Stomach smooth muscle (tissue), 2 donors: ENCODE data around the gene TMEM267.
"Not testable (repeated sequence)": the region's sequence is repeated elsewhere in the genome, so short reads cannot be mapped to it uniquely, and the experiment has no call there.

Experiments
- H3K27ac ChIP-seq: one replicate; pipeline ENCODE4 v1.7.0; 2013; ENCODE audit warnings: mild to moderate bottlenecking, low read length, inconsistent platforms
- H3K27me3 ChIP-seq, 2 donors: one replicate each; pipeline ENCODE4 v1.7.0; 2013; ENCODE audit warnings: low read length in 2 of 2; ENCODE audit not compliant: insufficient read depth in 2 of 2, control insufficient read depth in 1 of 2
- H3K36me3 ChIP-seq, 2 donors: one replicate each; pipeline ENCODE4 v1.7.0; 2013; ENCODE audit warnings: low read length in 2 of 2; ENCODE audit not compliant: control insufficient read depth in 2 of 2, insufficient read depth in 2 of 2
- H3K4me1 ChIP-seq: one replicate; pipeline ENCODE4 v1.7.0; 2013; ENCODE audit warnings: low read length; ENCODE audit not compliant: control insufficient read depth, insufficient read depth
- H3K4me3 ChIP-seq, 2 donors: one replicate each; pipeline ENCODE4 v1.7.0; 2013; ENCODE audit warnings: low read length in 2 of 2
- H3K9ac ChIP-seq, 2 donors: one replicate each; pipeline ENCODE4 v1.7.0; 2013; ENCODE audit warnings: low read length in 2 of 2, mild to moderate bottlenecking in 1 of 2
- H3K9me3 ChIP-seq, 2 donors: one replicate each; pipeline ENCODE4 v1.7.0; 2013; ENCODE audit warnings: low read length in 2 of 2; ENCODE audit not compliant: control insufficient read depth in 2 of 2
- donor health status: healthy.
- donor health status: Pancreatic carcinoma.

TMEM267 gene

DNA sequence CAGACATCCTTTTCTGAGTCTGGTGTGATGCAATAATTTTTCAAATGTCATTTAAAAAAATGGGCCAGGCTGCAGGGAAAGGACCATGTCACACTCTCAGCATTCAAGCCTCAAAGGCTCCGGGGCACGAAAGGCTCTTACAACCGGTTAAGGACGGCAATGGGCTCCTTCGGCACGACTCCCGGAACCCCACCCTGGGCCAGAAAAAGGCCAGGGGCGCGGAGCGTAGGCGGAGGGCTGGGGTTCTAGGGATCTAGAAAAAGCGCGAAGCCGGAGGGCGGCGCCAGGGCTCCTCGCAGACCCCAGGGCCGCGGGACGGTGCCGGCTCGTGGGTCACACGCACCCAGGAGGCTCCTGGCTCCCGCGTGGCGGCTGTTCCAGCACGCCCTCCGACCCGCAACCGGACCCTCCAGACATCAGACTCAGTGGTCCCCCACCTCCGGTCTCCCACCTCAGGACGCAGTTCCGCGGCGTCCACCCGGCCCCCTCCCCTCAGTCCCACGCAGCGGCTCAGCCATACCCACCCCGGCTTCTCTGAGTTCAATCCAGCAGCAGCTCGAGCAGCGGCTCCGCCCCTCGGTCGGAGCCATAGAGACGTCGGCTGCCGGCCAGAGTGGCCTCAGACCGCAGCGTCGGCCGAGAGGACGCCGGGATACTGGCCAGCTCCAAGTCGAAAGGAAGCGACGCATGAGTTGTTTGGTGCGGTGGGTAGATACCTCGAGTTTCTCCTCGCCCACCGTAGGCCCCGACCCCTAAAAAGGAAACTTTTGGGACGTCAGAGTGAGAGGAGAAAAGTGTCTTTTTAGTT is at the start of gene TMEM267:
TSS of gene TMEM267 (minus strand) at position 568 of the 808 bp plus-strand sequence. CDS start 29,896 bp downstream, outside the sequence.
- no peaks in the 10 kb centered on the region for H3K36me3 ChIP-seq
- no peaks in the 10 kb centered on the region for H3K9me3 ChIP-seq
- peak within 1 kb of the TSS; percentile 98 for H3K27ac ChIP-seq
- peaks cover 14% of the 10 kb centered on the region for H3K4me1 ChIP-seq
- H3K27me3 ChIP-seq = no peaks in the 10 kb centered on the region
- peak within 1 kb of the TSS; percentile 97 to 98 for H3K9ac ChIP-seq
- H3K4me3 ChIP-seq = peak within 1 kb of the TSS; percentile 87 to 90

- Histone ChIP-seq H3K36me3 (peaks cover 28 to 54% of the 10 kb centered on the region in 2 donors), H3K9ac (no peak overlapping the region), H3K4me3 (no peak overlapping the region), H3K27ac (no peak overlapping the region), H3K9me3 (no peaks in the 10 kb centered on the region), H3K4me1 (no peaks in the 10 kb centered on the region), H3K27me3 (no peaks in the 10 kb centered on the region)
These were observed 47.0 kb upstream of the TMEM267 start for GRCh38 chr5:43530648-43531047.

GRCh38 chr5:43523662-43524072 is 40.0 kb upstream of the TMEM267 start:
- Histone ChIP-seq H3K9me3 (no peaks in the 10 kb centered on the region), H3K9ac (no peak overlapping the region), H3K36me3 (peaks cover 13 to 20% of the 10 kb centered on the region in 2 donors), H3K4me1 (no peaks in the 10 kb centered on the region), H3K27ac (no peak overlapping the region), H3K27me3 (no peaks in the 10 kb centered on the region), H3K4me3 (no peak overlapping the region)

GRCh38 chr5:43520615-43521014 is 37.0 kb upstream of the TMEM267 start:
- no peaks in the 10 kb centered on the region for H3K27me3 ChIP-seq
- H3K4me3 ChIP-seq = no peak overlapping the region
- no peaks in the 10 kb centered on the region for H3K9me3 ChIP-seq
- H3K9ac ChIP-seq = no peak overlapping the region
- no peak overlapping the region for H3K27ac ChIP-seq
- no peaks in the 10 kb centered on the region for H3K4me1 ChIP-seq
- H3K36me3 ChIP-seq = peaks cover 9 to 10% of the 10 kb centered on the region in 2 donors

DNA sequence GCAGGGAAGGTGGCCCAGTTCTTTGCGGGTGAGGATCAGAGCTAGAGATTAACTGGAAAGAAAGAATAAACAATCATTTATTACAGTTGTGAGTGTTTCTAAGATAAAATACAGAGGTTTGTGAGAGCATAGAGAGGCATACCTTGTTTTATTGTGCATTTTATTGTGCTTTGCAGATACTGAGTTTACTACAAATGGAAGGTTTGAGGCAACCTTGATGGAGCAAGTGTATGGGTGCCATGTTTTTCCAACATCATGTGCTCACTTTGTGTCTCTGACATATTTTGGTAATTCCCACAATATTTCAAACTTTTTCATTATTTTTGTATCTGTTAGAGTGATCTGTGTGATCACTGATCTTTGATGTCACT is 32.0 kb upstream of the TMEM267 start:
- Histone ChIP-seq H3K4me3 (peak overlapping the region; percentile 81 to 85), H3K4me1 (no peaks in the 10 kb centered on the region), H3K9me3 (no peaks in the 10 kb centered on the region), H3K27me3 (no peaks in the 10 kb centered on the region), H3K9ac (peak overlapping the region; percentile 86 to 93), H3K27ac (peak overlapping the region; percentile 93), H3K36me3 (no peaks in the 10 kb centered on the region)

- Histone ChIP-seq H3K4me1 (no peaks in the 10 kb centered on the region), H3K9ac (peak within 1 kb of the TSS; percentile 86 to 93), H3K36me3 (no peaks in the 10 kb centered on the region), H3K27ac (peak within 1 kb of the TSS; percentile 93), H3K27me3 (no peaks in the 10 kb centered on the region), H3K4me3 (peak within 1 kb of the TSS; percentile 81 to 85), H3K9me3 (no peaks in the 10 kb centered on the region)
These were observed 31.4 kb upstream of the TMEM267 start, which contains the start of gene C5orf34 for GRCh38 chr5:43514816-43515677. TSS of gene C5orf34 (minus strand) at chr5:43515148. CDS start at chr5:43509339, 5,809 bp downstream.

DNA sequence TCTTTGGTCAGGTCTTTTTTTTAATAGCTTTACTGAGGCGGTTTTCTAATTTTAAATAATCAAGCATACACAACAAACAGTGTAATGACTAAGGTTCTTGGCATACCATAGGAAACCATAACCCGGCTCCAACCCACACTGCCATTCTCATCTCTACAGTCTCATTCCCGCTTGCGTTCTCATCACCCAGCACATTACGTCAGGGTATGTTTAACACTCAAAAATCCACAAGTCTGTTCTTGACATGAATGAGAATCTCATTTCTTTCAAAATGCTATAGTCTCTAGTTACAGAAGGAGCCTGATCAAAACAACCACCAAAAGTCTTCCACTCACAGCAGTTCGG is 30.8 kb upstream of the TMEM267 start:
- Histone ChIP-seq H3K27me3 (no peaks in the 10 kb centered on the region), H3K27ac (peak overlapping the region; percentile 93), H3K36me3 (no peaks in the 10 kb centered on the region), H3K4me3 (peak overlapping the region; percentile 81 to 85), H3K9ac (peak overlapping the region; percentile 86 to 93), H3K9me3 (no peaks in the 10 kb centered on the region), H3K4me1 (no peaks in the 10 kb centered on the region)

DNA sequence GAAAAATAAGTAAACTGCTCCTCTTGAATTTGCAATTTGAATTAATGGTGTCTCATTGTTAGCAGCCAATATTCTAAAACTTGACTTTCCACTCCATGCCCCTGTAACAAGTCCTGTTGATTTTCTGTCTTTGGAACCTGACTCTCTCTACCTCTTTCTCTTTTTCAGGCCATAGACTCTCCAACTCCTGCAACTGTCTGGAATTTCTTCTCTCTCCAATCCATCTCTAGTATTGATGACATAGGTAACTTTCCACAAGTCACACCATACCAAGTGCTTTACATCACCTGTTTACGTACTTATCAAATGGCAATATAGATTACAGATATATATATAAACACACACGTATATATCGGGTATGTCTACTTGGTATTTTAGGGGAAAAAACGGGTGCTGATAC is 30.4 kb upstream of the TMEM267 start:
- Histone ChIP-seq H3K9ac (peak overlapping the region; percentile 86 to 93), H3K4me3 (peak overlapping the region; percentile 81 to 85), H3K27ac (no peak overlapping the region)

GRCh38 chr5:43511062-43511461 is 27.4 kb upstream of the TMEM267 start:
- H3K4me1 ChIP-seq, H3K4me3 ChIP-seq, H3K27ac ChIP-seq, H3K27me3 ChIP-seq, H3K9ac ChIP-seq, H3K36me3 ChIP-seq, H3K9me3 ChIP-seq: not testable (repeated sequence)

More for the DNA sequence above, 30.4 kb upstream of the TMEM267 start:
- Histone ChIP-seq H3K36me3 (no peaks in the 10 kb centered on the region), H3K27me3 (no peaks in the 10 kb centered on the region), H3K9me3 (no peaks in the 10 kb centered on the region), H3K4me1 (no peaks in the 10 kb centered on the region)

GRCh38 chr5:43498581-43498980 is 14.9 kb upstream of the TMEM267 start:
- Histone ChIP-seq H3K27me3 (no peaks in the 10 kb centered on the region), H3K4me1 (no peaks in the 10 kb centered on the region), H3K4me3 (no peak overlapping the region), H3K36me3 (no peaks in the 10 kb centered on the region), H3K27ac (no peak overlapping the region), H3K9me3 (no peaks in the 10 kb centered on the region), H3K9ac (no peak overlapping the region)
